PC-3 (cell line): Measurements from ENCODE around the gene UPF3A. TPM values are rescaled to one million over a fixed set of nuclear protein-coding genes. Genes with fewer than 3 reads are reported as not detected.
"Not testable (repeated sequence)": the region's sequence is repeated elsewhere in the genome, so short reads cannot be mapped to it uniquely, and the experiment has no call there.

Experiments
- ATAC-seq: fragments of 200-7000 bp; cut with Tn5 transposase; 2 replicates; pipeline ENCODE4 v1.9.1; 2020; ENCODE audit warnings: mild to moderate bottlenecking, moderate library complexity
- BruUV-seq: library from RNA; stranded (reverse); fragments of 400-500 nt; replicated peaks from 2 replicates; lab custom pipeline; 2021; lab: Mats Ljungman, UMichigan
- CTCF ChIA-PET: fragments of 300-600 bp; sonication (Branson Sonifier 250); formaldehyde crosslinking; loops from one replicate; lab custom pipeline; 2022; ENCODE audit warnings: antibody characterized with exemption; lab: Charles Lee
- POLR2A ChIA-PET: fragments of 300-600 bp; sonication (Branson Sonifier 250); formaldehyde crosslinking; loops from one replicate; lab custom pipeline; 2022; ENCODE audit warnings: antibody characterized with exemption; ENCODE audit not compliant: unreplicated experiment; lab: Charles Lee
- DNase-seq: peaks from one replicate; pipeline ENCODE4 v3.0.0-alpha.2; 2015
- H2AFZ ChIP-seq: fragments of 300-600 bp; sonication (generic); 2 replicates; pipeline ENCODE4 v1.6.0; 2016; ENCODE audit warnings: antibody characterized with exemption, low read length
- H3F3A ChIP-seq: fragments of 300-600 bp; sonication (generic); one replicate; pipeline ENCODE4 v1.6.0; 2017; ENCODE audit warnings: antibody characterized with exemption, low read length, control low read depth, mild to moderate bottlenecking; ENCODE audit not compliant: unreplicated experiment
- H3K27ac ChIP-seq: fragments of 300-600 bp; sonication (generic); 2 replicates; pipeline ENCODE4 v1.5.1; 2016; ENCODE audit warnings: mild to moderate bottlenecking, low read length
- H3K27me3 ChIP-seq: fragments of 300-600 bp; sonication (generic); 2 replicates; pipeline ENCODE4 v1.6.1; 2016; ENCODE audit warnings: low read length, mixed read lengths
- H3K36me3 ChIP-seq: fragments of 300-600 bp; sonication (generic); 2 replicates; pipeline ENCODE4 v1.6.1; 2016; ENCODE audit warnings: low read depth, mixed run types, low read length, mixed read lengths
- H3K4me1 ChIP-seq: fragments of 300-600 bp; sonication (generic); 2 replicates; pipeline ENCODE4 v1.5.1; 2016; ENCODE audit warnings: low read length; ENCODE audit not compliant: insufficient read depth
- H3K4me2 ChIP-seq: fragments of 300-600 bp; sonication (generic); 2 replicates; pipeline ENCODE4 v1.6.0; 2016; ENCODE audit warnings: low read length
- H3K4me3 ChIP-seq: fragments of 300-600 bp; sonication (generic); 2 replicates; pipeline ENCODE4 v1.5.1; 2016; ENCODE audit warnings: mild to moderate bottlenecking, low read length, mixed read lengths
- H3K79me2 ChIP-seq: fragments of 300-600 bp; sonication (generic); 2 replicates; pipeline ENCODE4 v1.6.1; 2017; ENCODE audit warnings: low read length, mixed read lengths
- H3K9ac ChIP-seq: fragments of 300-600 bp; sonication (generic); 2 replicates; pipeline ENCODE4 v1.6.0; 2016; ENCODE audit warnings: mild to moderate bottlenecking, low read length
- H3K9me2 ChIP-seq: fragments of 300-600 bp; sonication (generic); replicated peaks from 2 replicates; pipeline ENCODE4 v1.6.1; 2016; ENCODE audit warnings: mixed run types, low read length, mixed read lengths
- H3K9me3 ChIP-seq: fragments of 300-600 bp; sonication (generic); 2 replicates; pipeline ENCODE4 v1.6.1; 2016; ENCODE audit warnings: low read length, mixed read lengths
- H4K20me1 ChIP-seq: fragments of 300-600 bp; sonication (generic); 2 replicates; pipeline ENCODE4 v1.6.1; 2016; ENCODE audit warnings: low read length, mixed read lengths
- CTCF ChIP-seq: fragments of 300-600 bp; sonication (generic); conservative IDR thresholded peaks from 2 replicates; pipeline ENCODE4 v1.5.1; 2017; ENCODE audit warnings: antibody characterized with exemption, low read depth, mild to moderate bottlenecking, low read length
- EZH2 ChIP-seq: fragments of 300-600 bp; sonication (generic); IDR thresholded peaks from one replicate; pipeline ENCODE4 v1.6.1; 2017; ENCODE audit warnings: antibody characterized with exemption, mild to moderate bottlenecking, low read length; ENCODE audit not compliant: unreplicated experiment
- EZH2phosphoT487 ChIP-seq: fragments of 300-600 bp; sonication (generic); IDR thresholded peaks from 2 replicates; pipeline ENCODE4 v1.6.1; 2018; ENCODE audit warnings: mild to moderate bottlenecking, antibody characterized with exemption, low read length, borderline replicate concordance
- intact Hi-C: fragments of 100-400 bp; cut with micrococcal nuclease; formaldehyde crosslinking; loops from 2 replicates; pipeline ENCODE4 v1.9.0; 2023
- total RNA-seq: library from RNA; depleted of rRNA; stranded (reverse); fragments of >200 nt; gene quantifications from 2 replicates; pipeline ENCODE4 v1.2.3, GENCODE V29; 2014

UPF3A gene
- total RNA-seq, 1 experiment from 2014 or later, result 18.1 TPM

GRCh38 chr13:114334305-114335053 is 53.1 kb downstream of the UPF3A start:
- Histone ChIP-seq H3K4me2 (no peak overlapping the region), H3K9me2 (no peaks in the 10 kb centered on the region), H3K9ac (no peak overlapping the region), H3K27ac (no peak overlapping the region), H3K4me3 (no peak overlapping the region), H3K27me3 (no peaks in the 10 kb centered on the region), H3K36me3 (no peaks in the 10 kb centered on the region), H2AFZ (no peak overlapping the region), H3K4me1 (no peaks in the 10 kb centered on the region), H3F3A (no peaks in the 10 kb centered on the region), H3K79me2 (no peaks in the 10 kb centered on the region), H3K9me3 (no peaks in the 10 kb centered on the region), H4K20me1 (no peaks in the 10 kb centered on the region)
- BruUV-seq, result no TSS peak
- intact Hi-C loops, result no loop called here
- ATAC-seq (no peak), DNase-seq (no peak)
- CTCF ChIA-PET, result no interaction called here
- POLR2A ChIA-PET, result no interaction called here
- TF ChIP-seq CTCF, result no peak
- no peak for TF ChIP-seq EZH2phosphoT487
- no peak for TF ChIP-seq EZH2

GRCh38 chr13:114336457-114336856 is 55.1 kb downstream of the UPF3A start:
- H3K4me3 ChIP-seq, H3K27ac ChIP-seq, H3K79me2 ChIP-seq, H3K9me2 ChIP-seq, H3K9me3 ChIP-seq, H3K4me2 ChIP-seq, H2AFZ ChIP-seq, ATAC-seq, BruUV-seq, H3K4me1 ChIP-seq, DNase-seq, H3K9ac ChIP-seq, H4K20me1 ChIP-seq, POLR2A ChIA-PET, H3K36me3 ChIP-seq, H3F3A ChIP-seq, H3K27me3 ChIP-seq, intact Hi-C loops: not testable (repeated sequence)
- CTCF ChIA-PET, result interaction anchor here (0.6 kb wide), 1 partner anchor 18 kb away, joined by 3 read pairs; no protein-coding TSS in a partner anchor

GRCh38 chr13:114338959-114339358 is 57.6 kb downstream of the UPF3A start:
- TF ChIP-seq CTCF (no peak), EZH2phosphoT487 (no peak), EZH2 (no peak)
- ATAC-seq, result no peak
- Histone ChIP-seq H3K9me3 (no peaks in the 10 kb centered on the region), H3K9ac (no peak overlapping the region), H3F3A (no peaks in the 10 kb centered on the region), H3K9me2 (no peaks in the 10 kb centered on the region), H3K4me1 (no peaks in the 10 kb centered on the region), H3K27ac (no peak overlapping the region), H4K20me1 (no peaks in the 10 kb centered on the region), H3K4me3 (no peak overlapping the region), H3K4me2 (no peak overlapping the region), H3K36me3 (no peaks in the 10 kb centered on the region; the same call in 1 of the 2 replicates), H3K27me3 (no peaks in the 10 kb centered on the region), H3K79me2 (no peaks in the 10 kb centered on the region), H2AFZ (no peak overlapping the region)
- ChIA-PET CTCF (no interaction called here), POLR2A (no interaction called here)
- intact Hi-C loops, result no loop called here
- no TSS peak for BruUV-seq
- no peak for DNase-seq
